Measurements from ENCODE around the gene VPS29.

Gene VPS29

GRCh38 chr12:110543965-110544364, 42.1 kb upstream of the VPS29 start:
- no peak for TF ChIP-seq CTCF (IDR thresholded peaks at IDR 0.05; ENCODE audit: extremely low read depth, missing control alignments)
- DNase-seq (ENCODE audit: low spot score): no peak

GRCh38 chr12:110543252-110543959, 41.5 kb upstream of the VPS29 start:
- no peak for TF ChIP-seq CTCF (IDR thresholded peaks at IDR 0.05; ENCODE audit: extremely low read depth, missing control alignments)

GRCh38 chr12:110540048-110540447, 38.1 kb upstream of the VPS29 start:
- DNase-seq (ENCODE audit: low spot score): no peak

More at GRCh38 chr12:110543252-110543959, 41.5 kb upstream of the VPS29 start:
- DNase-seq (ENCODE audit: low spot score): no peak

GRCh38 chr12:110538869-110539622, 37.1 kb upstream of the VPS29 start:
- TF ChIP-seq CTCF (IDR thresholded peaks at IDR 0.05; ENCODE audit: extremely low read depth, missing control alignments): no peak
- DNase-seq (ENCODE audit: low spot score): no peak

More at GRCh38 chr12:110540048-110540447, 38.1 kb upstream of the VPS29 start:
- no peak for TF ChIP-seq CTCF (IDR thresholded peaks at IDR 0.05; ENCODE audit: extremely low read depth, missing control alignments)

GRCh38 chr12:110537605-110538409, 35.9 kb upstream of the VPS29 start:
- DNase-seq (ENCODE audit: low spot score): no peak
- no peak for TF ChIP-seq CTCF (IDR thresholded peaks at IDR 0.05; ENCODE audit: extremely low read depth, missing control alignments)

- TF ChIP-seq CTCF (IDR thresholded peaks at IDR 0.05; ENCODE audit: extremely low read depth, missing control alignments): no peak
- DNase-seq (ENCODE audit: low spot score): no peak
Measured at GRCh38 chr12:110536834-110537604, 35.1 kb upstream of the VPS29 start.
